A172 (cell line): ENCODE results near the gene CHN1. TPM values are rescaled to one million over a fixed set of nuclear protein-coding genes. Genes with fewer than 3 reads are reported as not detected.
A peak's percentile ranks its signal among the peaks of the same experiment; 100 is the strongest.

Experiments used
- DNase-seq: peaks from one replicate; pipeline ENCODE4 v3.0.0-alpha.2; 2015; ENCODE audit warnings: low spot score
- total RNA-seq: library from RNA; depleted of rRNA; stranded (reverse); fragments of >200 nt; shearing (Covaris generic); gene quantifications from 2 replicates; pipeline ENCODE4 v1.2.3, GENCODE V29; 2014

CHN1 gene
- total RNA-seq, 1 experiment from 2014 or later, result 41.3 TPM

- no peak for DNase-seq
These were observed 177.5 kb downstream of the CHN1 start for GRCh38 chr2:174827371-174828369.

DNA sequence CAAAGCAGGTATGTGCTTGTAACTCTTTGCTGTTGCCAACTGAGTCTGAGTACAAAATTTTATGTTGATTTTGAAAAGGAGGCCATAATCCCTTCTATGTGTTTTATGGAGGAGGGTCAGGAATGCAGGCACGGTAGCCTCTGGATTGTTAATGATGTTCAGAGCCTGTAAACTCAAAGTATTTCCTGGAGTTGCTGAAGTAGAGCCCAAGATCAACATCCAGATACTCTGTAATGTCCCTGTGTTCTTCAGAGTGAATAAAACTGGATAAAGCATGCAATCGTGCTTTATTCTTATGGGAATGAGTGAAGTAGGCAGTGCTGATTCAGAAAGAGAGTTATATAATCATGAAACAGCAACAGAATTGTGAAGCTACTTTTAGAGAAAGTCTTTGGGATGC, 179.1 kb downstream of the CHN1 start:
- no peak for DNase-seq

GRCh38 chr2:174824068-174824467, 181.1 kb downstream of the CHN1 start:
- no peak for DNase-seq

DNA sequence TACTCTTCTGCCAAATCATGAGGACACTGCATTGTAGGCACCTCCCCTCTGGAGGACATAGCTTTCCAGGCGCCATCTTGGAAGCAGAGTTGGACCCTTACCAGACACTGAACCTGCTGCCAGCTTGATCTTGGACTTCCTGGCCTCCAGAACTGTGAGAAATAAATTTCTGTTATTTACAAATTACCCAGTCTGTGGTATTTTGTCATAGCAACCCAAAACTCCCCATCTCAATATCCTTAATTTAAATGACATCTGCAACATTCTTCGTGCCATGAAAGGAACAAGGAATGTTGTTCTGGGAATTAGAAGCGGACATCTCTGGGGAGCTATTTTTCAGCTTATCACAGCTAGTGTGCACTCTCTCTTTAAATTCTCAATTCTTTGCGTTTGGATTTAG, 183.6 kb downstream of the CHN1 start:
- DNase-seq, result no peak

DNA sequence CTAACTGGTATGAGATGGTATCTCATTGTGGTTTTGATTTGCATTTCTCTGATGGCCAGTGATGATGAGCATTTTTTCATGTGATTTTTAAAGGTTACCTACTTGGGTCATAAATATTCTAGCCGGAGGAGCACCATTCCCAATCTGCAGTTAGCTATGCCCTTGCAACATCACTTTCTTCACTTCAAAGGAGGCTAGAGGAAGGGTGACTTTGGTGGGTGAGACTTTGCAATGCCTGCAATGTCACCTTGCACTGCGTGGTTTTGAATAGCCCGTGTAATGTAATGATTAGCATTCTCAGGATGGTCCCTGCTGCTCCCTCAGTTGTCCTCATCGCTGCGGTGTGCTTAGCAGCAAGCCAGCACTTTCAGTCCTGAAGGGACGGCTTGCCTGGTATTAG, 184.8 kb downstream of the CHN1 start:
- DNase-seq, result no peak

GRCh38 chr2:174815526-174815925, 189.7 kb downstream of the CHN1 start:
- no peak for DNase-seq

GRCh38 chr2:174812037-174812436, 193.1 kb downstream of the CHN1 start:
- no peak for DNase-seq

DNA sequence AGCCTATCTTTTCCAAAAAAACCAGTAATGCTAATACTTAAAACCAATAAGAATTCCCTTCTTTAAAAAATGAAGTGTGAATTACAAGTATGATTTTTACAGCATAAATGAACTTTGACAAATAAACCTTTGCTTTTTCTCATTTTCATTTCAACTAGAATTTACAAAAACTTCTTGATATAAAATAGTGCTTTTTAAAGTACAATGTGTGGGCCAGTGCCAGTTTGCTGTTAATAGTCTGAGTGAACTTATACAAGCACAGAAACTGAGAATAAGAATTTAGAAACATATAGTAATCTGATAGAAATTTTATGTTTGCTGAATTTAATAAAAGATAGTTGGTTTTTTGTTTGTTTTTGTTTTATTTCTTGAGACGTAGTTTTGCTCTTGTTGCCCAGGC, 197.2 kb downstream of the CHN1 start:
- no peak for DNase-seq

DNA sequence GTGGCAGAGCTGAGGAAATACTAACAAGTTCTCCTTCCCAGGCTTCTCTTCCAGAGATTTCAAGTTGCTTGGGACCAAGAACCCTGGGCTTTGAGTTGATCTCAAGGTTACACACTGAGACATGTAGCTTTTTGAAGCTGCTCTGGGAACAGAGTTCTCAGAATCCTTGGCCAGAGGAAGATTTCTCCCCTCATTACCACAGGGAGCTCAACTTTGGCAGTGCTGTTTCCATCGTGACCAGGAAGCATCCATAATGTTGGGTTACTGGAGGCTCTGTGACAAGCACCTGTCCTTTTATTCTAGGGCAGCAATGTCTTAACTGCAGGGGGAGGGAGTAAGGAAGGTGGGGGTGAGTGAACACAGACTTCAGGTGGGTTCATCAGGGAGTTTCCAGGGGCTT, 199.4 kb downstream of the CHN1 start:
- no peak for DNase-seq

- DNase-seq, result peak; percentile 51
These were observed 202.7 kb downstream of the CHN1 start for GRCh38 chr2:174802459-174802858.

DNA sequence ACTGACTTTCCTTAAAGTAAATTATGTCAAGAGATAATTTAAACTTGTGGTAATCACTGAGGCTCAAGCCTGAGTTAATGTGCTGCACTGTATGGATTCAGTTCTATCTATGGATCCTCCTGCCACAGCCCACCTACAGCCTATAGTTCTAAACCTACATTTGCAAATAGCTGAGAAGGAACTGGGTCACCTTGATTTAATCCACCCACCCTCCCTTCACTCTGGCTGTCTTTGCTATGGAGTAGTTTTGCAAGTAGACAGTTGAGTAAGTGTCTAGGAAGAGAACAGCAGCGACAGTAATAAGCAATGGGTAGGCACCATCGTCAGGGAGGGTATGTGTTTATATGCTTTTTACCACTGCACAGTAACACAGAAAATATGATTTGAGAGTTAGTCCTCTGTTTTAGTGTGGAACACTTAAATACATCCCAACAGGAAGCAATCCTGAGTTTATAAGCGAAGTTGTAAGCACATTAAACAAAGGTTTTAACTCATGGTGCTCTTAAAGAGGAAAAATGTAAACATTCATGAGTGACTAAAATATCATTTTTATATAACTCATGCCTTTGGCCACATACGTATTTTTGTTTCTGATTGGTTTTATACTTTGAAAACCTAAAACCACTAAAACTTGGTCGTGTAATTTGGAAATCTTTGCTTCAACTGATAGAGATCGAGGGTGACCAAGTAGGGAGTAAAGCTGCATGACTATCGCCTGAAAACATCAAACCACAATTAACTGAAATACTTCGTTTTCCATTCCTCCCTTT, 204.6 kb downstream of the CHN1 start:
- no peak for DNase-seq

DNA sequence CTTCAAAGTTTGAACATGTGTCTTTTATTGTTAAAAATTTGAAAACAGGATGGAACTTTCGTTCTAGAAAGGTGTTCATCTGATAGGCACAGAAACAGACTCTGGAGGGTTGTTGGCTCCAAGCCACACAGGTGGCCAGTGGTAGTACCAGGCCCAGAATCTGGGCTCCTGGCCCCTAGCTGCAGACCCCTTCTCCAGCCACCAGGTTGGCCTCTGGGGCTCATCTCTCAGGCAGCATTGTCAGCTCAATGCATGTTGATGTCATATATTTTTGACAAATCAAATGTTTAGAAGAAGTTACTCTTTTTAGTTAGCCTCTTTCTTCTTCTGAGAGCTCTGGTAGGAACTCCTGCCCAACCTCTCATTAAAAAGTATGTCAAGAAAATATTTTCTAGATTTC, 206.4 kb downstream of the CHN1 start:
- no peak for DNase-seq

DNA sequence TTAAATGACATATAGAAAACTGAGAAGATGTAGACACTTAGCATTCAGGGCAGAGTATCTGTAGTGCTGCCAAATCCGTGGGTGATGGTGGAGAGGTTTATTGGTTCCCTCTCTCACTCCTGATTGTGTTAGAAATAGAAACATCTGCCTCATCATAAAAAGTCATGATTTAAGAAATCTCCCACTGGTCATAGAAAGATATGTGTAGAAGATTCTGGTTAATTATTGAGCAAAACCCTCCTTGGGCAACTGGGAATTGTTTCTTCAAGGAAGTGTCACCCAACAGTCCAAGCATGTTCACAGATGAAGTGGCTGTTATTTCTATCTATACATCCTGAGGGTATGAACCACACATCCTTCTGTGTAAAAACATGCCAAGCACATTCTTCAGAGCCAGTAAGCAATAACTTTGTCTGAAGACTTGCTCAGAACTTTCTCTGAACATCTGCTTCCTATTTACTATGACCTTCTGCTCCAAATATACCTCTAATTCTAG, 207.4 kb downstream of the CHN1 start:
- DNase-seq, result no peak

- DNase-seq, result no peak
These were observed 208.8 kb downstream of the CHN1 start for GRCh38 chr2:174796319-174796771.

DNA sequence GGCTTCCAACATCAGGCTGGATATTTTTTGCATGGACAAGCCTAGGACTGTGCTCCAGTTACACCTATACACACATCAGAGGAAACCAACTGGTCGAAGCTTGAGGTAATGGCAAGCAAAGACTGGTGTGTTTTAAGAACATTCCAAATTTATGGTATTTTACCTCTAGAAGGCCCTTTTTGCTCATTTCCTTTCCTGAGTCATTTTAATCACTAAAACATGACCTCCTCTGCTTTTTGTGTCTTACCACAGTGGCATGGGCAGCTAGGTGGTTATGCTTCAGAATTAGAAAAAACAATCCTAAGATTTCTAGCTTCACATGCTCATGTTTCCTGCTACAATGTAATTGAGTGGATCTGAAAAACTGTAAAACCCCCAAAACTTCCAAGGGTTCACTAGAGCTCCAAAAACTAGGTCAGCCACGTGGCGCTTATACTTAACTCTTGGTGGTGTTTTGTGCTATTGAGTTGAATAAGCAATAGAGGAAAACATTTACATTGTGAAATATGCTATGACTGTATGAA, 210.3 kb downstream of the CHN1 start:
- no peak for DNase-seq

GRCh38 chr2:174792309-174793025, 212.7 kb downstream of the CHN1 start:
- no peak for DNase-seq

DNA sequence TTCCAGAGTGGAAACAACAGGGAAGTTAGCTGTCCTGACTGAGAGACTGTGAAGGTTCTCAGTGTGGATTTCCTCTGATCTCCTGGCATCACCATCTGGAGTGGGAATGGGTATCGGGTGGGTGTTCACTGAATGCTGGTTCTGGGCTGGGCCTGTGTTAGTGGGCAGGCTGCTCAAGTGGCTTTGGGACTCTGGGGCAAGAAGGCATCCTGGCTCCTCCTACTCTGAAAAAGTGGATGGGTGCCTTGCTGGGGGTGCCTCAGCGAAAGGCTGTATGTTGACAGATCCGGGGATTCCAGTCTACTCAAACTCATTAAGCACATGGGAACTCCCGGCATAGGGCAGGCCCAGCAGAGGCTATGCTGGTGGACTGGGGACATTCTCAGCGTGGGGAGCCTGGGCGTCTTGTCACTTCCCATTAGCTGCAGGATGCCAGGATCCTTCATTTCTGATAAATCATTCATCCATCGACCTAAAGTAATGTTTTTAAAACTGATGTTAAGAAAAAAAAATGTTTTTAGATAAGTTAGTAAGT, 213.4 kb downstream of the CHN1 start:
- no peak for DNase-seq

- DNase-seq, result no peak
These were observed 214.2 kb downstream of the CHN1 start for GRCh38 chr2:174791020-174791419.

DNA sequence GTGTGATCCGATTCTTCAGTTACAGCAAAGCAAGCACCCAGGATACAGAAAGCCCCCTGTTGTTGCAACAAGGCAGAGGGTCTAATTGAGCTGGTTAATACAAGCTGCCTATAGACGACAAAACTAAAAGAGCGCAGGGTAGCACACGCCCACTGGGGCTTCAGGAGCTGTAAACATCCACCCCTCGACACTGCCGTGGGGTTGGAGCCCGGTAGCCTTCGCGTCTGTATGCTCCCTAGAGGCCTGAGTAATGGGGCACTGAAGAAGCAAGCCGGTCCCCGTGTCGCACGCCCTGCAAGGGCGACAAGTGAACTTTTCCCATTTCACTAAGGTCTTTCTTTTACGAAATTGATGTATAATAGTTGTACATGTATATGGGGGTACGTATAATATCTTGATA, 216.2 kb downstream of the CHN1 start:
- no peak for DNase-seq

- peak; percentile 81 for DNase-seq
These were observed 216.8 kb downstream of the CHN1 start for GRCh38 chr2:174788291-174788929.
